GM23248 (cell line): ENCODE data around the gene CCDC169. TPM values are rescaled to one million over a fixed set of nuclear protein-coding genes. Genes with fewer than 3 reads are reported as not detected.
"Not testable (repeated sequence)": the region's sequence is repeated elsewhere in the genome, so short reads cannot be mapped to it uniquely, and the experiment has no call there.

ENCODE experiments used
- DNase-seq: peaks from one replicate; pipeline ENCODE4 v3.0.0-alpha.2; 2015
- H2AFZ ChIP-seq: fragments of 200-600 bp; sonication (generic); 2 replicates; pipeline ENCODE4 v1.6.1; 2016; ENCODE audit warnings: antibody characterized with exemption
- H3F3A ChIP-seq: fragments of 200-600 bp; sonication (generic); 2 replicates; pipeline ENCODE4 v1.6.1; 2016; ENCODE audit warnings: mild to moderate bottlenecking, antibody characterized with exemption, mixed run types; ENCODE audit not compliant: insufficient read depth
- H3K27ac ChIP-seq: fragments of 200-600 bp; sonication (generic); 2 replicates; pipeline ENCODE4 v1.5.1; 2016; ENCODE audit warnings: mild to moderate bottlenecking
- H3K27me3 ChIP-seq: fragments of 200-600 bp; sonication (generic); replicated peaks from 2 replicates; pipeline ENCODE4 v1.6.1; 2016; ENCODE audit warnings: mild to moderate bottlenecking; ENCODE audit not compliant: insufficient read depth
- H3K36me3 ChIP-seq: fragments of 200-600 bp; sonication (generic); 2 replicates; pipeline ENCODE4 v1.6.1; 2016; ENCODE audit warnings: low read depth, mild to moderate bottlenecking
- H3K4me1 ChIP-seq: fragments of 200-600 bp; sonication (generic); 2 replicates; pipeline ENCODE4 v1.6.1; 2016; ENCODE audit warnings: mild to moderate bottlenecking; ENCODE audit not compliant: insufficient read depth
- H3K4me2 ChIP-seq: fragments of 200-600 bp; sonication (generic); one replicate; pipeline ENCODE4 v1.6.1; 2016; ENCODE audit warnings: mild to moderate bottlenecking; ENCODE audit not compliant: unreplicated experiment
- H3K4me3 ChIP-seq: fragments of 200-600 bp; sonication (generic); 2 replicates; pipeline ENCODE4 v1.5.1; 2016; ENCODE audit warnings: mild to moderate bottlenecking
- H3K79me2 ChIP-seq: fragments of 200-600 bp; sonication (generic); 2 replicates; pipeline ENCODE4 v1.6.1; 2016; ENCODE audit warnings: mild to moderate bottlenecking; ENCODE audit not compliant: insufficient read depth
- H3K9ac ChIP-seq: fragments of 200-600 bp; sonication (generic); 2 replicates; pipeline ENCODE4 v1.6.1; 2016; ENCODE audit warnings: mild to moderate bottlenecking
- H3K9me2 ChIP-seq: fragments of 200-600 bp; sonication (generic); 2 replicates; pipeline ENCODE4 v1.6.1; 2016; ENCODE audit warnings: mixed run types, mild to moderate bottlenecking, moderate library complexity; ENCODE audit not compliant: insufficient read depth
- H3K9me3 ChIP-seq: fragments of 200-600 bp; sonication (generic); one replicate; pipeline ENCODE4 v1.6.1; 2017; ENCODE audit warnings: low read depth
- H4K20me1 ChIP-seq: fragments of 200-600 bp; sonication (generic); 2 replicates; pipeline ENCODE4 v1.6.0; 2016; ENCODE audit not compliant: insufficient read depth
- EZH2 ChIP-seq: fragments of 200-600 bp; sonication (generic); IDR thresholded peaks from 2 replicates; pipeline ENCODE4 v1.6.1; 2018; ENCODE audit warnings: antibody characterized with exemption, mild to moderate bottlenecking; ENCODE audit not compliant: insufficient read depth, poor library complexity, severe bottlenecking
- EZH2phosphoT487 ChIP-seq: fragments of 200-600 bp; sonication (generic); IDR thresholded peaks from 2 replicates; pipeline ENCODE4 v1.6.1; 2018; ENCODE audit warnings: antibody characterized with exemption, moderate library complexity, mild to moderate bottlenecking, low read depth; ENCODE audit not compliant: insufficient read depth
- WGBS, 2 experiments: methylation state at CpG; one replicate each; pipeline ENCODE4 v1.1.6; 2015 to 2017; ENCODE audit warnings: low lambda C conversion rate in 2 of 2, low coverage in 1 of 2; ENCODE audit errors: missing lambda C conversion rate in 2 of 2; 5-methylcytosine and 5-hydroxymethylcytosine counted together
- in situ Hi-C: fragments of 300-500 bp; cut with MboI; formaldehyde crosslinking; loops from 2 replicates; pipeline ENCODE4 v1.15.0; 2020
- polyA plus RNA-seq: library from polyadenylated mRNA; unstranded; fragments of >200 nt; fragmentation: Nextera tagmentation; extraction: Ambion mirVana; gene quantifications from 2 replicates; pipeline ENCODE4 v1.2.1, GENCODE V29; 2016
- total RNA-seq: library from RNA; depleted of rRNA; stranded (reverse); fragments of >200 nt; shearing (Covaris generic); gene quantifications from 2 replicates; pipeline ENCODE4 v1.2.3, GENCODE V29; 2014

CCDC169 gene
- total and polyA plus RNA-seq, 2 experiments from 2014 or later, result 0.22 to 0.63 TPM

DNA sequence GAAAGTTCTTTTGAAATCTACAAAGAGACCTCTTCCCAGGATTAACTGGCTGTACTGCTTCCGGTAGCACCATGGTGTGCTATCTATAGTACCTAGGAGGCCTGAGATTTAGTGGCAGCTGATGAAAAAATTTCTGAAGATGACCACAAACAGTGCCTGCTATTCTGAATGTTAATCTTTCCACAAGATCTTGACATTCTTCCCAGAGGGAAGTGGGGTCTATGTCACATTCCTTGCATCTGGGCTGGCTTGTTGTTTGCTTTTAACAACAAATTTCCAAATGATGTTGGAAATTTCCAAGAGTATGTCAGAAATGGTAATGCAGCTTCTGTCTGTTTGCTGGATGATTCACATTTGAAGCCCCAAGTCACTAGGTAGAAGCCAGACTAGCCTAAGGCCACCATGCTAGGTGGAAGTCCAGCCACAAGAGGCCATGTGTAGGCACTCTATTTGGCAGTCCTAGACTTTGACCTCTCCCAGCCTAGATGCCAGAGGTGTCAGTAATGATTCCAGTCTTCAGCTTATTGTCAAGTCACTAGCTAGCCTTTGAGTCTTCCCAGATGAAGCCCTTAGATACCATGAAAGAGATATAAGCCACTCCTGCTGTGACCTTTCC lies 26.4 kb upstream of the CCDC169 start:
- Histone ChIP-seq H3K4me3 (no peak overlapping the region), H3K4me1 (no peaks in the 10 kb centered on the region), H3K27ac (no peak overlapping the region), H3K27me3 (no peaks in the 10 kb centered on the region), H3K79me2 (peaks cover 36% of the 10 kb centered on the region), H2AFZ (no peak overlapping the region), H3K9ac (no peak overlapping the region), H4K20me1 (no peaks in the 10 kb centered on the region), H3F3A (no peaks in the 10 kb centered on the region), H3K9me2 (no peaks in the 10 kb centered on the region), H3K9me3 (no peaks in the 10 kb centered on the region), H3K4me2 (no peak overlapping the region), H3K36me3 (peaks cover 57% of the 10 kb centered on the region)
- TF ChIP-seq EZH2, result no peak
- no peak for TF ChIP-seq EZH2phosphoT487
- 92% methylated on average over 1 of the region's 1 CpG for WGBS, 2 experiments
- no peak for DNase-seq
- in situ Hi-C loops, result no loop called here

GRCh38 chr13:36323408-36323807 lies 25.8 kb upstream of the CCDC169 start:
- Histone ChIP-seq H2AFZ (no peak overlapping the region), H3K79me2 (peaks cover 30% of the 10 kb centered on the region), H3K36me3 (peaks cover 50% of the 10 kb centered on the region), H3K27ac (no peak overlapping the region), H3K27me3 (no peaks in the 10 kb centered on the region), H3K4me3 (no peak overlapping the region), H3K4me1 (no peaks in the 10 kb centered on the region), H3K4me2 (no peak overlapping the region), H4K20me1 (no peaks in the 10 kb centered on the region), H3K9me3 (no peaks in the 10 kb centered on the region), H3K9me2 (no peaks in the 10 kb centered on the region), H3F3A (no peaks in the 10 kb centered on the region), H3K9ac (no peak overlapping the region)
- TF ChIP-seq EZH2phosphoT487 (no peak), EZH2 (no peak)
- in situ Hi-C loops, result no loop called here
- 98 to 99% methylated on average over 3 of the region's 3 CpGs for WGBS, 2 experiments
- DNase-seq, result no peak

GRCh38 chr13:36319793-36320192 lies 22.2 kb upstream of the CCDC169 start:
- H3K27ac ChIP-seq, H4K20me1 ChIP-seq, H2AFZ ChIP-seq, H3K9me2 ChIP-seq, H3K27me3 ChIP-seq, H3K4me2 ChIP-seq, in situ Hi-C loops, DNase-seq, H3K4me1 ChIP-seq, H3K4me3 ChIP-seq, H3K9me3 ChIP-seq, H3K9ac ChIP-seq: not testable (repeated sequence)
- WGBS, 2 experiments, result 81 to 84% methylated on average over 6 of the region's 6 CpGs
- H3F3A ChIP-seq, result peaks cover 14% of the 10 kb centered on the region
- H3K36me3 ChIP-seq, result peaks cover 17% of the 10 kb centered on the region; the same call in 1 of the 2 replicates
- peaks cover 10% of the 10 kb centered on the region for H3K79me2 ChIP-seq

DNA sequence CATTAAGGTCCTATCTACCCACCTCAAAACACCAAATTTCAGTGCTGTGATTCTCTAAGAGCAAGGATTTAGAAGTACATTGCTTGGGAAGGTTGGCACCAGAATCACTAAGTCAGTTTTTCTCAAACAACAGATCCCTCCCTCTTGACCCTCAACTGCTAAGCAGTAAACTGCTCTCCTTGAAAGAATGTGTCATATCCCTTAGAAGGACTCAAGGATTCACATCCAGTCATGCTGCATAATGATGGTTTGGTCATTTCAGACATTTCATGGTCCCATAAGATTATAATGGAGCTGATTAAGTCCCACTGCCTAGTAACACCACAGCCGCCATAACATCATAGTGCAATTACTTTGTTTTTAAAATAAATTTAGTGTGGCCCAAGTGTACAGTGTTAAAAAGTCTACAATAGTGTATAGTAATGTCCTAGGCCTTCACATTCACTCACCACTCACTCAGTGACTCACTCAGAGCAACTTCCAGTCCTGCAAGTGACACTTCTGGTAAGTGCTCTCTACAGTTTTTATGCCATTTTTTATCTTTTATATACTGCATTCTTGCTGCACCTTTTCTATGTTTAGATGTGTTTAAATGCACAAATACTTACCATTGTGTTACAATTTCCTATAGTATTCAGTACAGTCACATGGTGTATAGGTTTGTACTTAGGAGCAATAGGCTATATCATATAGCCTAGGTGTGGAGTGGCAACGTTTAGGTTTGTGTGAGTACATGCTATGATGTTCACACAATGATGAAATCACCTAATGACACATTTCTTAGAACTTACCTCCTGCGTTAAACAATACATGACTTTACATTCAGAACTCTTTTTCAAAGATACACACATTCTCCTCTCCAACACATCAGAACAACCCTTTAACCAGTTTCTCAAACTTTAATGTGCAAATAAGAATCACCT lies 15.7 kb upstream of the CCDC169 start:
- Histone ChIP-seq H3K9me2 (no peaks in the 10 kb centered on the region), H3K9me3 (no peaks in the 10 kb centered on the region), H3K4me3 (no peak overlapping the region), H4K20me1 (no peaks in the 10 kb centered on the region), H3K79me2 (peaks cover 5% of the 10 kb centered on the region; the same call in 1 of the 2 replicates), H3F3A (peaks cover 31% of the 10 kb centered on the region), H3K27ac (peak overlapping the region; percentile 53), H3K4me2 (no peak overlapping the region), H3K27me3 (no peaks in the 10 kb centered on the region), H3K9ac (no peak overlapping the region), H3K4me1 (peaks cover 11% of the 10 kb centered on the region), H2AFZ (no peak overlapping the region), H3K36me3 (peaks cover 29% of the 10 kb centered on the region)
- TF ChIP-seq EZH2 (no peak), EZH2phosphoT487 (no peak)
- WGBS, 2 experiments, result 29 to 48% methylated on average over 3 of the region's 3 CpGs
- in situ Hi-C loops, result no loop called here
- peak; percentile 56 for DNase-seq
